ENCODE results near the gene RHBDF1. TPM values are rescaled to one million over a fixed set of nuclear protein-coding genes. Genes with fewer than 3 reads are reported as not detected.

Gene RHBDF1
- total and polyA plus RNA-seq, 2 experiments from 2014 or later = 22.6 to 24.5 TPM

DNA sequence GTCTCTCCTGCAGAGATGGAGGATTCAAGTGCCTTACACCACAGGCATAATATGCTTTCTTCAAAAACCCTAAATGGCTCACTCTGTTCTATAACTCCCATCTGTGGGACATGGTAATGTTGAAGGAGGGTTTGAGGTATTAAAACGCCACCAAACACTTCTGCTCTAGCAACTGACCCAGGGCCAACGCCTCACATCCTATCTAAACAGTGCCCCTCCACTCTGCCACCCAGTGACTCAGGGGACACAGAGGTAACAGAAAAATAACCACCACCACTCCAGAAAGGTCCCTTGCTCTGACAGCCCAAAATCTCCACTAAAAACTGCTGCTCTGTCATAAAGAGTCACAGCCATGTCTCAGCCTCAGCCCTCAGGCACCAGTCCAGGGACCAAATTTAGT lies 48.3 kb upstream of the RHBDF1 start (continued):
- TF ChIP-seq EZH2 (IDR thresholded peaks at IDR 0.05; ENCODE audit: low read depth, unreplicated experiment) (no peak), POLR2AphosphoS5 (IDR thresholded peaks at IDR 0.05; ENCODE audit: low read depth) (no peak)

DNA sequence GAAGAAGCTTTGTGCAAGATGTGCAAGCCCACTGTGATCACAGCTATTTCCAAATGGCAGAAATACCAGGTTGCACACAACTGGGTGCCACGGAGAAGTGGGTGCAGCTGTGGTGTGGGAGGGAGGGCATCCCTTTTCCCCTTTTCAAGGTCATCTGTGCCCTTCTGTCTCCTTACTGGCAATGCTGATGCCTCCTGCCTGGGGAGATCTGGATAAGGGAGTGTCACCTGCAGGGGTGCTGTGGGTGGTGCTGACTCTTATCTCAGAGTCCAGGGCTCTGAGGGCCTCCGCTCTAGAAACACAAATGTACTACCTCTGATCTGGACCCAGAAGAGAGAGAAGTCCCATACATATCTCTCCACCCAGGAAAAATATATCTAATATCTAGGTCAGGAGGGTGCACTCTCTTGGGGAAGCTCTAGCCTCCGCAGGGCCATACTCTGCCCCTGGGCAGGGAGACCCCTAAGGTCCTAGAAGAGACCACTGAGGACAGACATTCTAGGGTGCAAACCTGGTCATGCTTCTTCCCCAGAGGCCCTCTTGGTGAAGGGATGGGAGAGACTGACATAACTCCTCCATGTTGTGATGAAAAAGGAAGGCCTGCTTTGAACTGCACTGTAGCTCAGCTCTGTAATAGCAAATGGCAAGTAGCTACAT lies 47.5 kb upstream of the RHBDF1 start:
- Histone ChIP-seq H3K4me2 (no peak overlapping the region), H4K20me1 (replicated peaks; ENCODE audit: insufficient read depth) (peaks cover 10% of the 10 kb centered on the region), H3K4me3 (no peak overlapping the region), H3K79me2 (replicated peaks; ENCODE audit: insufficient read depth) (no peaks in the 10 kb centered on the region), H3K27me3 (ENCODE audit: insufficient read depth) (no peaks in the 10 kb centered on the region), H3K4me1 (ENCODE audit: insufficient read depth) (no peaks in the 10 kb centered on the region; the same call in 1 of the 2 replicates), H3K36me3 (ENCODE audit: insufficient read depth) (no peaks in the 10 kb centered on the region), H3K9me2 (ENCODE audit: insufficient read depth) (no peaks in the 10 kb centered on the region), H2AFZ (no peak overlapping the region), H3F3A (replicated peaks; ENCODE audit: low read depth) (0 out of 2 replicates have a peak, but pooled peaks cover 3% of the 10 kb centered on the region), H3K27ac (ENCODE audit: low read depth) (no peak overlapping the region)
- Mint-ChIP-seq H3K27me3 (ENCODE audit: insufficient read depth, low read depth, poor library complexity) (peaks cover 4% of the 10 kb centered on the region), H3K4me3 (no peak overlapping the region), H3K36me3 (ENCODE audit: low read depth) (peaks cover 20% of the 10 kb centered on the region; the same call in 2 of the 3 replicates), H3K27ac (no peak overlapping the region), H3K4me1 (peaks cover 6% of the 10 kb centered on the region; the same call in 2 of the 3 replicates), H3K9me3 (no peaks in the 10 kb centered on the region)
- no peak for DNase-seq (ENCODE audit: low spot score)
- ATAC-seq = no peak
- no peak for TF ChIP-seq ZNF114 (CRISPR knock-in tag; IDR thresholded peaks at IDR 0.05)
- TF ChIP-seq, protein P1, sequence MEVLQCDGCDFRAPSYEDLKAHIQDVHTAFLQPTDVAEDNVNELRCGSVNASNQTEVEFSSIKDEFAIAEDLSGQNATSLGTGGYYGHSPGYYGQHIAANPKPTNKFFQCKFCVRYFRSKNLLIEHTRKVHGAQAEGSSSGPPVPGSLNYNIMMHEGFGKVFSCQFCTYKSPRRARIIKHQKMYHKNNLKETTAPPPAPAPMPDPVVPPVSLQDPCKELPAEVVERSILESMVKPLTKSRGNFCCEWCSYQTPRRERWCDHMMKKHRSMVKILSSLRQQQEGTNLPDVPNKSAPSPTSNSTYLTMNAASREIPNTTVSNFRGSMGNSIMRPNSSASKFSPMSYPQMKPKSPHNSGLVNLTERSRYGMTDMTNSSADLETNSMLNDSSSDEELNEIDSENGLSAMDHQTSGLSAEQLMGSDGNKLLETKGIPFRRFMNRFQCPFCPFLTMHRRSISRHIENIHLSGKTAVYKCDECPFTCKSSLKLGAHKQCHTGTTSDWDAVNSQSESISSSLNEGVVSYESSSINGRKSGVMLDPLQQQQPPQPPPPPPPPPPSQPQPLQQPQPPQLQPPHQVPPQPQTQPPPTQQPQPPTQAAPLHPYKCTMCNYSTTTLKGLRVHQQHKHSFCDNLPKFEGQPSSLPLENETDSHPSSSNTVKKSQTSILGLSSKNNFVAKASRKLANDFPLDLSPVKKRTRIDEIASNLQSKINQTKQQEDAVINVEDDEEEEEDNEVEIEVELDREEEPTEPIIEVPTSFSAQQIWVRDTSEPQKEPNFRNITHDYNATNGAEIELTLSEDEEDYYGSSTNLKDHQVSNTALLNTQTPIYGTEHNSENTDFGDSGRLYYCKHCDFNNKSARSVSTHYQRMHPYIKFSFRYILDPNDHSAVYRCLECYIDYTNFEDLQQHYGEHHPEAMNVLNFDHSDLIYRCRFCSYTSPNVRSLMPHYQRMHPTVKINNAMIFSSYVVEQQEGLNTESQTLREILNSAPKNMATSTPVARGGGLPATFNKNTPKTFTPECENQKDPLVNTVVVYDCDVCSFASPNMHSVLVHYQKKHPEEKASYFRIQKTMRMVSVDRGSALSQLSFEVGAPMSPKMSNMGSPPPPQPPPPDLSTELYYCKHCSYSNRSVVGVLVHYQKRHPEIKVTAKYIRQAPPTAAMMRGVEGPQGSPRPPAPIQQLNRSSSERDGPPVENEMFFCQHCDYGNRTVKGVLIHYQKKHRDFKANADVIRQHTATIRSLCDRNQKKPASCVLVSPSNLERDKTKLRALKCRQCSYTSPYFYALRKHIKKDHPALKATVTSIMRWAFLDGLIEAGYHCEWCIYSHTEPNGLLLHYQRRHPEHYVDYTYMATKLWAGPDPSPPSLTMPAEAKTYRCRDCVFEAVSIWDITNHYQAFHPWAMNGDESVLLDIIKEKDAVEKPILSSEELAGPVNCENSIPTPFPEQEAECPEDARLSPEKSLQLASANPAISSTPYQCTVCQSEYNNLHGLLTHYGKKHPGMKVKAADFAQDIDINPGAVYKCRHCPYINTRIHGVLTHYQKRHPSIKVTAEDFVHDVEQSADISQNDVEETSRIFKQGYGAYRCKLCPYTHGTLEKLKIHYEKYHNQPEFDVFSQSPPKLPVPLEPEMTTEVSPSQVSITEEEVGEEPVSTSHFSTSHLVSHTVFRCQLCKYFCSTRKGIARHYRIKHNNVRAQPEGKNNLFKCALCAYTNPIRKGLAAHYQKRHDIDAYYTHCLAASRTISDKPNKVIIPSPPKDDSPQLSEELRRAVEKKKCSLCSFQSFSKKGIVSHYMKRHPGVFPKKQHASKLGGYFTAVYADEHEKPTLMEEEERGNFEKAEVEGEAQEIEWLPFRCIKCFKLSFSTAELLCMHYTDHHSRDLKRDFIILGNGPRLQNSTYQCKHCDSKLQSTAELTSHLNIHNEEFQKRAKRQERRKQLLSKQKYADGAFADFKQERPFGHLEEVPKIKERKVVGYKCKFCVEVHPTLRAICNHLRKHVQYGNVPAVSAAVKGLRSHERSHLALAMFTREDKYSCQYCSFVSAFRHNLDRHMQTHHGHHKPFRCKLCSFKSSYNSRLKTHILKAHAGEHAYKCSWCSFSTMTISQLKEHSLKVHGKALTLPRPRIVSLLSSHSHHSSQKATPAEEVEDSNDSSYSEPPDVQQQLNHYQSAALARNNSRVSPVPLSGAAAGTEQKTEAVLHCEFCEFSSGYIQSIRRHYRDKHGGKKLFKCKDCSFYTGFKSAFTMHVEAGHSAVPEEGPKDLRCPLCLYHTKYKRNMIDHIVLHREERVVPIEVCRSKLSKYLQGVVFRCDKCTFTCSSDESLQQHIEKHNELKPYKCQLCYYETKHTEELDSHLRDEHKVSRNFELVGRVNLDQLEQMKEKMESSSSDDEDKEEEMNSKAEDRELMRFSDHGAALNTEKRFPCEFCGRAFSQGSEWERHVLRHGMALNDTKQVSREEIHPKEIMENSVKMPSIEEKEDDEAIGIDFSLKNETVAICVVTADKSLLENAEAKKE (CRISPR knock-in tag; IDR thresholded peaks at IDR 0.05) = no peak
- no peak for TF ChIP-seq CREB1 (CRISPR knock-in tag; IDR thresholded peaks at IDR 0.05; ENCODE audit: low read depth)
- TF ChIP-seq STAT1 (IDR thresholded peaks at IDR 0.05; ENCODE audit: unreplicated experiment) = no peak
- no peak for TF ChIP-seq EZH2phosphoT487 (IDR thresholded peaks at IDR 0.05; ENCODE audit: unreplicated experiment)
- TF ChIP-seq NANOG (IDR thresholded peaks at IDR 0.05; ENCODE audit: borderline replicate concordance) = no peak
- TF ChIP-seq EZH2 (IDR thresholded peaks at IDR 0.05; ENCODE audit: low read depth, unreplicated experiment) = no peak
- TF ChIP-seq ZNF331 (CRISPR knock-in tag; IDR thresholded peaks at IDR 0.05; ENCODE audit: low read depth) = no peak
- TF ChIP-seq JUNB (IDR thresholded peaks at IDR 0.05; ENCODE audit: unreplicated experiment) = no peak
- TF ChIP-seq POLR2AphosphoS5 (IDR thresholded peaks at IDR 0.05; ENCODE audit: low read depth) = no peak
- TF ChIP-seq, protein P2, sequence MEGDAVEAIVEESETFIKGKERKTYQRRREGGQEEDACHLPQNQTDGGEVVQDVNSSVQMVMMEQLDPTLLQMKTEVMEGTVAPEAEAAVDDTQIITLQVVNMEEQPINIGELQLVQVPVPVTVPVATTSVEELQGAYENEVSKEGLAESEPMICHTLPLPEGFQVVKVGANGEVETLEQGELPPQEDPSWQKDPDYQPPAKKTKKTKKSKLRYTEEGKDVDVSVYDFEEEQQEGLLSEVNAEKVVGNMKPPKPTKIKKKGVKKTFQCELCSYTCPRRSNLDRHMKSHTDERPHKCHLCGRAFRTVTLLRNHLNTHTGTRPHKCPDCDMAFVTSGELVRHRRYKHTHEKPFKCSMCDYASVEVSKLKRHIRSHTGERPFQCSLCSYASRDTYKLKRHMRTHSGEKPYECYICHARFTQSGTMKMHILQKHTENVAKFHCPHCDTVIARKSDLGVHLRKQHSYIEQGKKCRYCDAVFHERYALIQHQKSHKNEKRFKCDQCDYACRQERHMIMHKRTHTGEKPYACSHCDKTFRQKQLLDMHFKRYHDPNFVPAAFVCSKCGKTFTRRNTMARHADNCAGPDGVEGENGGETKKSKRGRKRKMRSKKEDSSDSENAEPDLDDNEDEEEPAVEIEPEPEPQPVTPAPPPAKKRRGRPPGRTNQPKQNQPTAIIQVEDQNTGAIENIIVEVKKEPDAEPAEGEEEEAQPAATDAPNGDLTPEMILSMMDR (conservative IDR thresholded peaks at IDR 0.05; ENCODE audit: low read depth in 2 of 2) = no peak
- TF ChIP-seq, protein P3, sequence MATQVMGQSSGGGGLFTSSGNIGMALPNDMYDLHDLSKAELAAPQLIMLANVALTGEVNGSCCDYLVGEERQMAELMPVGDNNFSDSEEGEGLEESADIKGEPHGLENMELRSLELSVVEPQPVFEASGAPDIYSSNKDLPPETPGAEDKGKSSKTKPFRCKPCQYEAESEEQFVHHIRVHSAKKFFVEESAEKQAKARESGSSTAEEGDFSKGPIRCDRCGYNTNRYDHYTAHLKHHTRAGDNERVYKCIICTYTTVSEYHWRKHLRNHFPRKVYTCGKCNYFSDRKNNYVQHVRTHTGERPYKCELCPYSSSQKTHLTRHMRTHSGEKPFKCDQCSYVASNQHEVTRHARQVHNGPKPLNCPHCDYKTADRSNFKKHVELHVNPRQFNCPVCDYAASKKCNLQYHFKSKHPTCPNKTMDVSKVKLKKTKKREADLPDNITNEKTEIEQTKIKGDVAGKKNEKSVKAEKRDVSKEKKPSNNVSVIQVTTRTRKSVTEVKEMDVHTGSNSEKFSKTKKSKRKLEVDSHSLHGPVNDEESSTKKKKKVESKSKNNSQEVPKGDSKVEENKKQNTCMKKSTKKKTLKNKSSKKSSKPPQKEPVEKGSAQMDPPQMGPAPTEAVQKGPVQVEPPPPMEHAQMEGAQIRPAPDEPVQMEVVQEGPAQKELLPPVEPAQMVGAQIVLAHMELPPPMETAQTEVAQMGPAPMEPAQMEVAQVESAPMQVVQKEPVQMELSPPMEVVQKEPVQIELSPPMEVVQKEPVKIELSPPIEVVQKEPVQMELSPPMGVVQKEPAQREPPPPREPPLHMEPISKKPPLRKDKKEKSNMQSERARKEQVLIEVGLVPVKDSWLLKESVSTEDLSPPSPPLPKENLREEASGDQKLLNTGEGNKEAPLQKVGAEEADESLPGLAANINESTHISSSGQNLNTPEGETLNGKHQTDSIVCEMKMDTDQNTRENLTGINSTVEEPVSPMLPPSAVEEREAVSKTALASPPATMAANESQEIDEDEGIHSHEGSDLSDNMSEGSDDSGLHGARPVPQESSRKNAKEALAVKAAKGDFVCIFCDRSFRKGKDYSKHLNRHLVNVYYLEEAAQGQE (IDR thresholded peaks at IDR 0.05; ENCODE audit: unreplicated experiment) = no peak

Data from GM23338 (cell line).